ENCODE data around the gene PLVAP.

The PLVAP gene

GRCh38 chr19:17340871-17341357 is 36.2 kb downstream of the PLVAP start:
- TF ChIP-seq CTCF (IDR thresholded peaks at IDR 0.05; ENCODE audit: low read depth, low read length): no peak
- no peak overlapping the region for H3K27ac ChIP-seq
- H3K4me3 ChIP-seq (ENCODE audit: low read depth, low read length): no peak overlapping the region
- H3K9me3 ChIP-seq (ENCODE audit: severe bottlenecking): no peaks in the 10 kb centered on the region
- H3K27me3 ChIP-seq (ENCODE audit: insufficient read depth, low read depth, severe bottlenecking): no peaks in the 10 kb centered on the region
- DNase-seq: no peak
- H3K36me3 ChIP-seq: peaks cover 26% of the 10 kb centered on the region

- H3K9me3 ChIP-seq (ENCODE audit: severe bottlenecking): no peaks in the 10 kb centered on the region
- H3K27ac ChIP-seq: no peak overlapping the region
- no peak overlapping the region for H3K4me3 ChIP-seq (ENCODE audit: low read depth, low read length)
- TF ChIP-seq CTCF (IDR thresholded peaks at IDR 0.05; ENCODE audit: low read depth, low read length): no peak
- peaks cover 26% of the 10 kb centered on the region for H3K36me3 ChIP-seq
- no peaks in the 10 kb centered on the region for H3K27me3 ChIP-seq (ENCODE audit: insufficient read depth, low read depth, severe bottlenecking)
- DNase-seq: no peak
Measured at GRCh38 chr19:17340302-17340870, 36.8 kb downstream of the PLVAP start.

GRCh38 chr19:17339088-17339741 is 37.9 kb downstream of the PLVAP start:
- Histone ChIP-seq H3K4me3 (ENCODE audit: low read depth, low read length) (no peak overlapping the region), H3K36me3 (peaks cover 26% of the 10 kb centered on the region), H3K9me3 (ENCODE audit: severe bottlenecking) (no peaks in the 10 kb centered on the region), H3K27ac (no peak overlapping the region), H3K27me3 (ENCODE audit: insufficient read depth, low read depth, severe bottlenecking) (no peaks in the 10 kb centered on the region)
- peak; percentile 48 for DNase-seq
- TF ChIP-seq CTCF (IDR thresholded peaks at IDR 0.05; ENCODE audit: low read depth, low read length): no peak

GRCh38 chr19:17338433-17339078 is 38.6 kb downstream of the PLVAP start:
- peaks cover 26% of the 10 kb centered on the region for H3K36me3 ChIP-seq
- H3K27ac ChIP-seq: no peak overlapping the region
- H3K4me3 ChIP-seq (ENCODE audit: low read depth, low read length): peak overlapping the region; percentile 87
- no peaks in the 10 kb centered on the region for H3K9me3 ChIP-seq (ENCODE audit: severe bottlenecking)
- TF ChIP-seq CTCF (IDR thresholded peaks at IDR 0.05; ENCODE audit: low read depth, low read length): no peak
- no peaks in the 10 kb centered on the region for H3K27me3 ChIP-seq (ENCODE audit: insufficient read depth, low read depth, severe bottlenecking)
- DNase-seq: no peak

GRCh38 chr19:17337675-17338432 is 39.3 kb downstream of the PLVAP start:
- Histone ChIP-seq H3K4me3 (ENCODE audit: low read depth, low read length) (peak overlapping the region; percentile 87), H3K27ac (peak overlapping the region; percentile 70), H3K36me3 (peaks cover 30% of the 10 kb centered on the region), H3K9me3 (ENCODE audit: severe bottlenecking) (no peaks in the 10 kb centered on the region), H3K27me3 (ENCODE audit: insufficient read depth, low read depth, severe bottlenecking) (no peaks in the 10 kb centered on the region)
- no peak for DNase-seq
- no peak for TF ChIP-seq CTCF (IDR thresholded peaks at IDR 0.05; ENCODE audit: low read depth, low read length)
